ENCODE results near the gene RTN4R.

DNA sequence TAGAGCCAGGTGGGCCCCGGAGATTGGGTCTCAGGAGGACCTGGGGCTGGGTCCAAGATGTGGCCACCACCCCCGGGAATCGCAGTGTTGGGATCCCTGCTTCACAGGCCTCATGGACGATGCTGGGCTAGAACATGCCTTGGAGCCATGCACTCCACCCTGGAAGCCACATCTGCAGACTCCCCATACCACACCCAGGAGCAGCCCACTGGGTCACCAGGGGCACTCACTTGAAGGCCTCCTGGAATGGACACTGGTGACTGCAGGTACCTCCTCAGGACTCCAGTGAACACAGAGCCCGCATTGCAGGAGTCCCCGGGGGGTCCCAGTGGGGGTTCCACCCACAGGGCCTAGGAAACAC is 25.0 kb downstream of the RTN4R start:
- no peak for TF ChIP-seq CTCF (conservative IDR thresholded peaks at IDR 0.05; ENCODE audit: low read depth, low read length)
- no peak for TF ChIP-seq EZH2 (IDR thresholded peaks at IDR 0.05; ENCODE audit: borderline replicate concordance, low read depth, low read length, poor library complexity, severe bottlenecking)

Data from A673 (cell line).